Fibroblast of skin of right quadriceps (primary cell): ENCODE results near the gene IRF9.
A peak's percentile ranks its signal among the peaks of the same experiment; 100 is the strongest.

Experiments
- DNase-seq: peaks from one replicate; pipeline ENCODE4 v3.0.0-alpha.2; 2013

Gene IRF9

GRCh38 chr14:24178399-24179178, 17.5 kb downstream of the IRF9 start:
- no peak for DNase-seq

GRCh38 chr14:24179294-24179960, 18.4 kb downstream of the IRF9 start:
- DNase-seq, result no peak

DNA sequence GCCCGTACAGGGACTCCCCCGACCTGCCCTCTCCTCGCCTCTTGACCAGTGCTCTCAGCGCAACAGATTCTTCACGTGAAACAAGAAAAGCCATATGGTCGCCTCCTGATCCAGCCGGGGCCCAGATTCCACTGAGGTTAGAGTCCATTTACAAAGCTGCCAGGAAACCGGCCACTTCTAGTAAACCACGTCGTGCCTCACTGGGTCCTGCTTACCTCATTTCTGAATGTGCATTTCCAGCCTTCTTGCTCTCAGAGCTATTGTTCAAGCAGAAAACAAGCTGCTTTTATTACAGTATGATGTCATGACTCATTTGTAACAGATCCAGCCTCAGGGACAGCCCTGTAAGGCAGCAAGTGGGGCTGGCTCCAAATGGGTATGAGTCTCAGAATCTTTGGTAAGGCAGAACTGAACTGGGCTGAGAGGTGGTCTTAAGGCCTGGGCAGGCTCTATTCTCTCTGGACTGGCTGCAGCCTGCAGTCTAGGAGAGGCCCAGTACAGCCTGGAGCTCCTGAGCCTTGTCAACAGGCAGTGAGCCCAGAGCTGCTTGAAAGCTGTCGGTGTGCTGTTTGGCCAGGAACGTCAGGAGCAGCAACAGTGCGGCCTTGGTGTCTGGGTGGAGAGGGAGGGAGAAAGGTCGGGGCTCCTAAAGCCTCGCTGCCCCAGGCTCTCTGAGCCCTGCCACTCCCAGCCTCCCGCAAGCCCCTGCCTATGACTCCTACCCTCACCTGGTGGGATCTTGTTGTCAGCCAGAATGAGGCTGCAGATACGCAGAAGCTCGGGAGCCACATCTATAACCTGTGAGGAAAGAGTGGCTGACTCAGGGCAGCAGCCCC, 19.1 kb downstream of the IRF9 start:
- DNase-seq, result peak; percentile 40

GRCh38 chr14:24181371-24182077, 20.5 kb downstream of the IRF9 start:
- DNase-seq, result no peak

DNA sequence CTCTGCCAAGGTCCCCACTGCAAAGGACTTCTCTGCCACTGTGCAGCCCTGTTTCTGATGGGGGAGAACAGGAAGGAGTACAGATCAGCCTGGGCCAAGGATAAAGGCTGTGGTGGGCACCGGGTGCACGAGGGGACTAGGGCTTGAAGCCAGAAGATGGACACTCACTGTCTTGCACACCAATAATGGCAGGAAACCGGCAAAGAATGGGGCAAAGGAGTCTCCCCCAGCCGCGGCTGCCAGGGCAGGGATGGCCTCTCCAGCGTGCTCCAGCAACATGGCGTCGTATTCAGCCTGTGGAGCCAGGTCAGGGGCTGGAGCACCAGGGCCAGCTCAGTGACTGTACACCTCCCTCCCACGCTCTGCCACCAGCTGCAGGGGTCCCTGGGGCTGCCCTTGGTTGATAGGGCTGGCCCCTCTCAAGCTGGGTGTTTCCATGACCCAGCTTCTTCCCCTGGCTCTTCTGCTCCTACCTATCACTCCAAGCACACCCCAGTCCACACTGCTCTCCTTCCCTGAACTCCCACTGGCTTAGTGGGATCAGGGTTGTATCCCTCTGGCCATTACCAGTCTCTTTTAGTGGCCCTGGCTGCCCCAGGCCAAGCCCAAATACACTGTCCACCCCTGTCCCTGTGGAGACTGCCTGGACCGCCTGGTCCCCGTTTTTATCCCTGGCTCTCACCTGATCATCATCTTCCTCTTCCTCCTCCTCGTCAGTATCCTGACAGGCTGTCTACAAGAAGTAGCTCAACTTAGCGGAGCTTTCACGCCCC, 21.2 kb downstream of the IRF9 start:
- DNase-seq, result no peak

DNA sequence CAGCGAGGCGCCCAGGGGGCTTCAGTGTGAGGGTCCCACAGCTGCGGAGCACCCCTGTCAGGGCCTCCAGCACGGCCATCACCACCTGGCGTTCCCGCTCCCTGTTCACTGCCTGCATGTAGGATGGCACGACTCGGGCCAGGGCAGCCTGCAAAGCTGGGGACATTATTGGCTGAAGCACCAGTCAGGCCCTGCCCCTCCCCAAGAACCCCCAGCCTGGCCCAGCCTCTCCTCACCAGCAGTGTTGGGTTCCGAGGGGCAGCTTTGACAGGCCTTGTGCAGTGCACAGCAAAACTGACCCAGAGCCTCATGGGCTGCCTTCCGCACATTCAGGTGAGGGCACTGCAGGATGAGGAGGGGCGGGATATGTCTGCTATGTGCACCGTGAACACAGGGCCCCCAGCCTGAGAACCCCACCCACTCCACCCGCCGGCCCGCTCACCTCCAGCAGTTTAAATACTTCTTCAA, 22.0 kb downstream of the IRF9 start:
- DNase-seq, result no peak

- DNase-seq, result no peak
Measured at GRCh38 chr14:24184104-24184970, 23.3 kb downstream of the IRF9 start.

DNA sequence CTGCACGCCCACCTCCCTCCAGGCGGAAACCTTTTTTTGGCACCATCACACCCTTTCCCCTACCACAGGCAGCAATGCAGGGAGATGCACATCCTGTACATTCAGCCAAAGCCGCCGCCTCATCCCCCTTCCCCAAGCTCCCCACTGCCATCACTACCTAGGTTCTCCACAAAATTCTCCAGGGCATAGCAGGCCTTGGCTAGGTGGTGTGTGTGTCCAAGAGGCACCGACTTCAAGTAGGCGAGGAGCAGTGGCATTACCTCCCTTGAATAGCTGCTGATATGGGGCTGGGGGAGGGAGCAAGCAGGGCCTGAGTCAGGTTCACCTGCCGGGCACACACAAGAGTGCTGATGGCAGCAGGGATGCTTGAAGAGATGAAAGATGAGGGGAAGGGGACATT, 24.0 kb downstream of the IRF9 start:
- no peak for DNase-seq

DNA sequence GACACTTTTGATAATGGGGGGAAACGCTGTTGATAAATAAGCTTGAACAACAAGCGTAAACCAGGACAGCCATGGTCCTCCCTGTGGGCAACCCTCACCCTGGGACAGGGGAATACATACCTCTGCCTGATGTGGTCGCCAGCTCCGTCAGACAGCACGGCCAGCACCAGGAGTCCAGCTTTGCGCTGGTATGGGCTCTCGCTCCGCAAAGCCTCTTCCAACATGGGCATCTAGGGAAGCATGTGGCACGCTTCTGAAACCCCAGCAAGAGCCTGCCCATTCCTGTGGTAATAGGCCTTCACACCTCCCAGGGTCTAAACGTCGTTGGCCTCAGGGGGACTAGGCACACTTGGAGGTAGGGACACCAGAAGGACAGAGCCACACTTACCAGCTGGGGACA, 24.7 kb downstream of the IRF9 start:
- DNase-seq, result no peak

GRCh38 chr14:24186831-24187538, 25.9 kb downstream of the IRF9 start:
- DNase-seq, result no peak

DNA sequence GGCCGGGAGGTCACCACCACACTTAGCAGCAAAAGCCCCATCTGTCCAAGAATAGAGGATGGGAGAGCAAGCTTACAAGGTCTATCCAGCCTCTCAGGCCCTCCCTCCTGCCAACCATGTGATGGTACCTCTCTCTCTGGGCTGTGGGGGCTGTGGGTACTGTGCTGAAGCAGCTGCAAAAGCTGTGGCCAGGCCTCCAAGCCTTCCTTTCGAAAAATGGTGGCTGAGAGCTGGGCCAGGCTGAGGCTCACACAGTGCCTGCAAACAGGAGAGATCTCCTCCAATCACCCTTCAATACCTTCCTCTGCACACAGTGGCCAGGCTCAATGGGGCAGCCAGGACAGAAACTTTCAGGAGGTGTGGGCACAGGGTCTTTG, 26.5 kb downstream of the IRF9 start:
- no peak for DNase-seq

DNA sequence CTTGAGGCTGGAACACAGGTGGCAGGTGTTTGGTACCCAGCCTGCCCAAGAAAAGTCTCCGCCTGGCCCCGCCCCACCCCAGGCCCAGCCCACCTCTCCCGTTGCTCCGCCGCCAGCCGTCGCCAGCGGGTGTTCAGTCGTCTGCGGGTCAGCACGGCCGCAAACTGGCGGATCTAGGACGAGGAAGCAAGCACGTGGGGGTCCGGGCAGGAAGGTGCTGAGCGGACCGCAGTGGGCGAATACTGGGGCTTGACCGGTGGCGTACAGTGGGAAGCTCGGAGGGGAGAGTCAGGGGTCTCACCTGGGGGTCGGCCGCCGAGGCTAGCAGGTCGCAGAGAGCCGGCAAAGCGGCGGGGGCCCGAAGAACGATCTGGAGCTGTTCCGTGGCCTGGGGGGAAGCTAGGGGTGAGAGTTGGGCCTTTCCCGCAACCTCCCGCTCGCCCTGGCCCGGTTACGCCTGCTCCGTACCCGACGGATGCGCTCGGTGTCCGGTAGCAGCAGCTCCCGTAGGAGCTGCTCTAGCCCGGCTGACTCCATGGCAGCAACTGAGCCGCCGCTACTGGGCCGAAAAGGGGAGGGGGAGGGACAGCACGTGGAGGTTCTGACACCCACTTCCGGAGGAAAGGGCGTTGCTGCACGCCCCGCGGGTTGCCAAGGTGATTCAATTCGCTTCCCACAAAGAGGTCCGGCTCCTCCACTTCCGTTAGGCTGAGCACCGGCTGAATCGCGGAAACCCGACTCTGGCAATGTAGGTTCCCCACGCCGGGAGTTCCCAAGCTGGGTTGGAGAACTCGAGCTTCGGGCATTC, 27.4 kb downstream of the IRF9 start, which contains the start of gene IPO4:
Gene IPO4 (minus strand): TSS at position 566 of the 808 bp plus-strand sequence. CDS start 29 bp downstream, at position 537.
- DNase-seq, result peak; percentile 98

DNA sequence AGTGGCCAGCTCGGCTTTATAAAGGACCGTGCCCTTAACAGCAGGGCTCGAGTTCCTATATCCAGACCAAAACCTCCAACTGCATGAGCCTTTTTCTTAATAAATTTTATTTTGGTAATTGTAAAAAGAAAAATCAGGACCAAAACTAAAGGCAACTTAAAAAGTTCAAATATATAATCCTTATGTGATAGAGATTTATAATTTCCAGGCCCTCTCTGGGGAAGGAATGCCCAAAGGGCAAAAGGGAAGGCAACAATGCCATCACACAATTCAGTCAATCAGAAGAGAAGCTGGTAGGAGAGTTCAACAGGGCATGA, 28.0 kb downstream of the IRF9 start:
- no peak for DNase-seq

DNA sequence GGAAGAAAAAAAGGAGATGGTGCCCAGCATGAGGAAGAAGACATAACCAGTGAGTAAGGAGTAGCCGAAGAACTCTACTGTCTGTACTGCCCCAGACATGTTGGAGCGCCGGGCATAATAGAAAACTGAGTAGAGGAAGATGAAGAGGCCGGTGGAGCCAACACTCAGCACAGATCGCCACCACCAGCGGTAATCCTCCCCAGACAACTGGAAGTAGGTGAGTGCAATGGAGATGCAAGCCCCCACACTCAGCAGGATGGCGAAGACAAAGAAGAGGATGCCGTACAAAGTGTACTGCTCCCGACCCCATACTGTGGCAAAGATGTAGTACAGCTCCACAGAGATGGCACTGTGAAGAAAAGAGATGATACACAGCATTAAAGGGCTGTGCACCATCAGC, 28.4 kb downstream of the IRF9 start:
- no peak for DNase-seq

GRCh38 chr14:24190416-24190815, 29.4 kb downstream of the IRF9 start:
- no peak for DNase-seq

DNA sequence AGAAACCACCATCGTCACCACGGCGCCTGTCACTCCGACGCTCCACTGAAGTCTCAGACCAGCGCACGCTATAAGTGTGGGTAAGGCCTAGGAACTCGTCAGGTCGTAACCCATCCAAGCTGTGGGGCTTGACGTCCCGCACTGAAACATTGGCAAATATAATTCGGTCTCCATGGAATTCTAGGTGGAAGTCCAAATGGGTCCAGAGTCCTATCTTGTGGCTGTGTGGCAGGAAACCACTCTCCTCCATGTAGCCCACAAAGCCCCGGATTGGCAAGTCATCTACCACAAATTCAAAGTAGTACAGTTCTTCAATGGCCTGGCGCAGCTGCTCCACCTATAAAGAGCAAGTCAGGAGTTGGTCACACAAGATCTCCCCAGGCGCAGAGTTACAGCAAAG, 31.9 kb downstream of the IRF9 start:
- no peak for DNase-seq

DNA sequence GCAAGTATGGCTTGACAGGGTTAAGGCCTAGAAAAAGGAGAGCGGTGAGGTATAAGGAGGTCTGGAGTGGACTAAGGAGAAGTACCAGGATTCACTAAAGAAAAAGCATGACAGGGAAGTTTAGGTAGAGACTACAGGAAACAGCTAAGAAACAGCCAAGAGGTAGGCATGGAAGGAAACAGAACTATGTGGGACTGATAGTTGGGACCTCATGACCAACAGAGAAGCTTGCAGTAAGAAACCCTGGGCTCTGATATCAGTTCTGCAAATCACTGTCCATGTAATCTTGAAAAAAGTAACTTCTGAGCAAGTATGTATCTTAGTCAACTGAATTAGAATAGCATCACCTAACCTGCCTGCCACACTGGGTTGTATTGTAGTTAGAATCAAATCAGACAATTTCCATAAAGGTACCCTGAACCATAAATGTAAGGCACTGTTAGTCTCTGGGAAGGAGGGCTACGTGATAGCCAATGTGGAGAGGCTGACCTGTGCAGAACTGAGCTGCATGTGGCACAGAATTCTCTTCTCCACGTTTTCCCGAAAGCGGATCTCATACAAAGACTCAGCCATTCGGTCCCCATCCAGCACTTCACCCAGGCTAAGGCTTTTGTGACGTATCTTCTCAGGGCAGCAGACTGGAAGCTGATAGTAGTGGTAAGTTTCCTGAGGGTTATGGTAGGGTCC, 33.3 kb downstream of the IRF9 start:
- DNase-seq, result no peak

GRCh38 chr14:24194873-24195185, 33.8 kb downstream of the IRF9 start:
- no peak for DNase-seq
